ENCODE results near the gene SBK1. TPM values are rescaled to one million over a fixed set of nuclear protein-coding genes. Genes with fewer than 3 reads are reported as not detected.
"Not testable (repeated sequence)": the region's sequence is repeated elsewhere in the genome, so short reads cannot be mapped to it uniquely, and the experiment has no call there.

Gene SBK1
- total and polyA plus RNA-seq, 2 experiments from 2014 or later, result 4.2 to 9.7 TPM

DNA sequence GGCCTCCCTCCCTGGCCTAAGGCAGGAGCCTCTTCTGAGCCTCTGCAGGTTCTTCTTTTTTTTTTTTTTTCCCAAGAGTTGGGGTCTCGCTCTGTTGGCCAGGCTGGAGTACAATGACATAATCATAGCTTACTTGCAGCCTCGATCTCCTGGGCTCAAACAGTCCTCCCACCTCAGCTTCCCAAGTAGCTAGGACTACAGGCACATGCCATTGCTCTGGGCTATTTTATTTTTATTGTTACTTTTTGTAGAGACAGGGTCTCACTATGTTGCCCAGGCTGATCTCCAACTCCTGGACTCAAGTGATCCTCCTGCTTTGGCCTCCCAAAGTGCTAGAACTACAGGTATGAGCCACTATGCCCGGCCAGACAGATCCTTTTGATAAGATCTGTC, 32.6 kb downstream of the SBK1 start:
- DNase-seq (ENCODE audit: low spot score), result no peak
- WGBS (ENCODE audit: low lambda C conversion rate, missing lambda C conversion rate), result 87% methylated on average over 3 of the region's 3 CpGs
- H4K20me1 ChIP-seq (ENCODE audit: insufficient read depth, poor library complexity, severe bottlenecking), result no peaks in the 10 kb centered on the region
- no peaks in the 10 kb centered on the region for H3K27me3 ChIP-seq
- H3K4me3 ChIP-seq, result no peak overlapping the region
- TF ChIP-seq EZH2phosphoT487 (IDR thresholded peaks at IDR 0.05; ENCODE audit: low read depth, severe bottlenecking, unreplicated experiment) (no peak), EZH2 (IDR thresholded peaks at IDR 0.05; ENCODE audit: borderline replicate concordance) (no peak)
- TF ChIP-seq, protein P1, sequence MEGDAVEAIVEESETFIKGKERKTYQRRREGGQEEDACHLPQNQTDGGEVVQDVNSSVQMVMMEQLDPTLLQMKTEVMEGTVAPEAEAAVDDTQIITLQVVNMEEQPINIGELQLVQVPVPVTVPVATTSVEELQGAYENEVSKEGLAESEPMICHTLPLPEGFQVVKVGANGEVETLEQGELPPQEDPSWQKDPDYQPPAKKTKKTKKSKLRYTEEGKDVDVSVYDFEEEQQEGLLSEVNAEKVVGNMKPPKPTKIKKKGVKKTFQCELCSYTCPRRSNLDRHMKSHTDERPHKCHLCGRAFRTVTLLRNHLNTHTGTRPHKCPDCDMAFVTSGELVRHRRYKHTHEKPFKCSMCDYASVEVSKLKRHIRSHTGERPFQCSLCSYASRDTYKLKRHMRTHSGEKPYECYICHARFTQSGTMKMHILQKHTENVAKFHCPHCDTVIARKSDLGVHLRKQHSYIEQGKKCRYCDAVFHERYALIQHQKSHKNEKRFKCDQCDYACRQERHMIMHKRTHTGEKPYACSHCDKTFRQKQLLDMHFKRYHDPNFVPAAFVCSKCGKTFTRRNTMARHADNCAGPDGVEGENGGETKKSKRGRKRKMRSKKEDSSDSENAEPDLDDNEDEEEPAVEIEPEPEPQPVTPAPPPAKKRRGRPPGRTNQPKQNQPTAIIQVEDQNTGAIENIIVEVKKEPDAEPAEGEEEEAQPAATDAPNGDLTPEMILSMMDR (IDR thresholded peaks at IDR 0.05; ENCODE audit: poor library complexity), result no peak
- H3K79me2 ChIP-seq, result no peaks in the 10 kb centered on the region
- no peak overlapping the region for H3K27ac ChIP-seq
- H3K4me1 ChIP-seq (ENCODE audit: insufficient read depth), result peaks cover 4% of the 10 kb centered on the region
- no peaks in the 10 kb centered on the region for H3K36me3 ChIP-seq (replicated peaks; ENCODE audit: insufficient read depth, low read depth)
- H3K4me2 ChIP-seq, result no peak overlapping the region
- no peaks in the 10 kb centered on the region for H3K9me3 ChIP-seq (ENCODE audit: low read depth)
- no peak overlapping the region for H2AFZ ChIP-seq
- no peaks in the 10 kb centered on the region for H3K9me2 ChIP-seq (replicated peaks; ENCODE audit: insufficient read depth)

DNA sequence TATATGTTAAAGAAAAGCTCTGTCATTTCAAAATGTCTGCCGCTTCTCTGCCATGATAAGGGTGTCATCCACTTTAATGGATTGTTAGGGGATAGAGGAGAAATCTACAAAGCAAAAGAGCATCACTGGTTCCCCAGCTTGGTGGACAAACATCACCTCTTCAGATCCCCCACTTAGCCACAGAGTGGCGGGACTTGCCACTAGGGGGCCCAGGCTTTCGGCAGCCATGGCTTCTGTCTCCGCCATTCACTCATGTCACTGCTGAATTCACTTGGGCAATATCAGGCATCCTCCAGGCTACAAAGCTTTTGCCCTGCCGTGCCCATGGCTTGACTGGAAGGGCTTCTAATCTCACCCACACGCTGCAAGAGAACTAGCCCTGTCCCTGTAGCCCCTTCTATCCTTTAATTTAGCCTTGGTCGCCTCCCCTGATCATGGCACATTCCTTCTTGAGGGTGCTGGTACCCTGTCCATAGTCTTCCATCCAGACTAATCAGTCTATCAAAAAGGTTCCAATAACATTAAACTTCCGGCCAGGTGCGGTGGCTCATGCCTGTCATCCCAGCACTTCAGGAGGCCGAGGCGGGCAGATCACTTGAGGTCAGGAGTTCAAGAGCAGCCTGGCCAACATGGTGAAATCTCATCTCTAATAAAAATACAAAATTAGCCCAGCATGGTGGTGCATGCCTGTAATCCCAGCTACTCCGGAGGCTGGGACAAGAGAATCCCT, 34.7 kb downstream of the SBK1 start:
- Histone ChIP-seq H3K4me1 (ENCODE audit: insufficient read depth) (peaks cover 4% of the 10 kb centered on the region), H3K9me3 (ENCODE audit: low read depth) (no peaks in the 10 kb centered on the region), H3K4me2 (no peak overlapping the region), H2AFZ (no peak overlapping the region), H3K27ac (no peak overlapping the region), H3K27me3 (no peaks in the 10 kb centered on the region), H3K4me3 (no peak overlapping the region), H4K20me1 (ENCODE audit: insufficient read depth, poor library complexity, severe bottlenecking) (no peaks in the 10 kb centered on the region), H3K36me3 (replicated peaks; ENCODE audit: insufficient read depth, low read depth) (no peaks in the 10 kb centered on the region), H3K79me2 (no peaks in the 10 kb centered on the region), H3K9me2 (replicated peaks; ENCODE audit: insufficient read depth) (no peaks in the 10 kb centered on the region)
- TF ChIP-seq EZH2 (IDR thresholded peaks at IDR 0.05; ENCODE audit: borderline replicate concordance), result no peak
- TF ChIP-seq, protein P1 (IDR thresholded peaks at IDR 0.05; ENCODE audit: poor library complexity), result peak; percentile 46
- no peak for TF ChIP-seq EZH2phosphoT487 (IDR thresholded peaks at IDR 0.05; ENCODE audit: low read depth, severe bottlenecking, unreplicated experiment)
- 58% methylated on average over 12 of the region's 12 CpGs for WGBS (ENCODE audit: low lambda C conversion rate, missing lambda C conversion rate)
- DNase-seq (ENCODE audit: low spot score), result peak; percentile 63

DNA sequence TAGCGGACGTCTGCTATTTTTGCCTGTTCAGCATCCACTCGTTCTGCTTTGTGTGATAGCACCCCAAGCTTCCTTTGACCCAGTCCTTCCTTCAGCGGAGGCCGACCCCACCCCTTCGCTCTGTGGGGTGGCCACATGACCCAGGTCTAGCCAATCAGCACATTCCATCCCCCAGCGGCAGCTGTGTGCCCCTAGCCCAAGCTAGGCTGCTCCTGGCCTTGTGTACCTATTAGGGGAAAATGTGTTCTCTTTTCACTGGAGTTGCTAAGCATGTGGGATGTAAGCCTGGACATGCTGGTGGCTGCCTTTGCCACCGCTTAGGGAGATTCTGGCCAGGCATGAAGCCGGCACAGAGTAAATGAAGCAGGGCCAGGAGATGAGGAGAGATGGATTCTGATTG, 37.9 kb downstream of the SBK1 start:
- not testable (repeated sequence) for H3K9me2 ChIP-seq (replicated peaks; ENCODE audit: insufficient read depth); DNase-seq (ENCODE audit: low spot score); H3K4me1 ChIP-seq (ENCODE audit: insufficient read depth); H3K9me3 ChIP-seq (ENCODE audit: low read depth); H3K27me3 ChIP-seq; H3K79me2 ChIP-seq; H4K20me1 ChIP-seq (ENCODE audit: insufficient read depth, poor library complexity, severe bottlenecking); H3K36me3 ChIP-seq (replicated peaks; ENCODE audit: insufficient read depth, low read depth); H3K27ac ChIP-seq; H3K4me2 ChIP-seq; H2AFZ ChIP-seq; H3K4me3 ChIP-seq
- 39% methylated on average over 9 of the region's 9 CpGs for WGBS (ENCODE audit: low lambda C conversion rate, missing lambda C conversion rate)

DNA sequence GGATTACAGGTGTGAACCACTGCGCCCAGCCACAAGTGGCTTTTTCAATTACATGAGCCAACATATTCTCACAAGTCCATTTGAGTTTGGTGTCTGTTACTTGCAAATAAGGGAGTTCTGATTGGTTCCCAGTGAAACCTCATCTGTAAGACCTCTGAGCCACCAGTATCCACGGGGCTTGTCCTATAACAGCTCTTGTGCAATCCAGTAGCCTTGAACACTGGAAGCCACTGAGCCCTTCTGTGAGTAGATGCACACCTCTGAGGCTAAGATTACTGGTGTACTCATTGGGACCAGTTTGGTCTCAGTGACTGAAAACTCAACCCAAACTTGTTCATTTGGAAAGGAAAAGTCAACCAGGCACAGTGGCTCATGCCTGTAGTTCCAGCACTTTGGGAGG, 38.7 kb downstream of the SBK1 start:
- H3K4me3 ChIP-seq; H4K20me1 ChIP-seq (ENCODE audit: insufficient read depth, poor library complexity, severe bottlenecking); H3K4me1 ChIP-seq (ENCODE audit: insufficient read depth); H2AFZ ChIP-seq; H3K27me3 ChIP-seq; H3K27ac ChIP-seq; H3K36me3 ChIP-seq (replicated peaks; ENCODE audit: insufficient read depth, low read depth); H3K9me2 ChIP-seq (replicated peaks; ENCODE audit: insufficient read depth); H3K79me2 ChIP-seq; DNase-seq (ENCODE audit: low spot score); H3K4me2 ChIP-seq; H3K9me3 ChIP-seq (ENCODE audit: low read depth): not testable (repeated sequence)
- 72% methylated on average over 2 of the region's 2 CpGs for WGBS (ENCODE audit: low lambda C conversion rate, missing lambda C conversion rate)

DNA sequence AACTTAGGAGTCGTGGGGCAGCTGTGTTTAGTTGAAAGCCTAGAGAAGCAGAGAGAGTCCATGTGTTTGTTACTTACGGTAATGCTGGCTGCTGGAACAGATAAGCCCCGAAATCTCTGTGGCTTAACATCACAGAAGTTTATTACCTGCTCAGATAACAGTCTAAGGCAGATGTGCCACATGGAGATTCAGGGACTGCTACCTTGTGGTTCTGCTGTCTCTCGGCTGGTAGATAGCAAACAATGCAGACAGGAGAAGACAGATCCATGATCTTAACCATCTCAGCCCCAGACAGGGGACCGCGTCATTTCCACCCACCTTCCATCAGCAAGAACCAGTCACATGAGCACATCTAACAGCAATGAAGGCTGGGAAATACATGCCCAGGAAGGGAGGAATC, 40.3 kb downstream of the SBK1 start:
- H3K79me2 ChIP-seq; H3K4me2 ChIP-seq; H3K9me3 ChIP-seq (ENCODE audit: low read depth); DNase-seq (ENCODE audit: low spot score); H3K36me3 ChIP-seq (replicated peaks; ENCODE audit: insufficient read depth, low read depth); H3K27ac ChIP-seq; H4K20me1 ChIP-seq (ENCODE audit: insufficient read depth, poor library complexity, severe bottlenecking); H3K4me1 ChIP-seq (ENCODE audit: insufficient read depth); H3K9me2 ChIP-seq (replicated peaks; ENCODE audit: insufficient read depth); H3K4me3 ChIP-seq; H2AFZ ChIP-seq; H3K27me3 ChIP-seq: not testable (repeated sequence)
- 25% methylated on average over 6 of the region's 6 CpGs for WGBS (ENCODE audit: low lambda C conversion rate, missing lambda C conversion rate)

DNA sequence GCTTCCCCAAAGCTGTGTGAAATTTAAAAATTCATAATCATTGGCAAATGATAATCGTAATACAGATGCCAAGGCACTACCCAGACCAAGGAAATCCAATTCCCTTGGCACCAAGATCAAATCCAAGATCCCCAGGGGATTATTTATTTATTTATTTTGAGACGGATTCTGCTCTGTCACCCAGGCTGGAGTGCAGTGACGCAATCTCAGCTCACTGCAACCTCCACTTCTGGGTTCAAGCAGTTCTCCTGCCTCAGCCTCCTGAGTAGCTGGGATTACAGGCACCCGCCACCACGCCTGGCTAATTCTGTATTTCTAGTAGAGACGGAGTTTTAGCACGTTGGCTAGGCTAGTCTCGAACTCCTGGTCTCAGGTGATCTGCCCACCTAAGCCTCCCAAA, 43.4 kb downstream of the SBK1 start:
- H2AFZ ChIP-seq; H3K27ac ChIP-seq; H3K9me3 ChIP-seq (ENCODE audit: low read depth); H4K20me1 ChIP-seq (ENCODE audit: insufficient read depth, poor library complexity, severe bottlenecking); DNase-seq (ENCODE audit: low spot score); H3K79me2 ChIP-seq; H3K4me3 ChIP-seq; H3K9me2 ChIP-seq (replicated peaks; ENCODE audit: insufficient read depth); H3K36me3 ChIP-seq (replicated peaks; ENCODE audit: insufficient read depth, low read depth); H3K4me1 ChIP-seq (ENCODE audit: insufficient read depth); H3K4me2 ChIP-seq; H3K27me3 ChIP-seq: not testable (repeated sequence)
- whole genome bisulfite sequencing (ENCODE audit: low lambda C conversion rate, missing lambda C conversion rate), result 94% methylated on average over 8 of the region's 8 CpGs

DNA sequence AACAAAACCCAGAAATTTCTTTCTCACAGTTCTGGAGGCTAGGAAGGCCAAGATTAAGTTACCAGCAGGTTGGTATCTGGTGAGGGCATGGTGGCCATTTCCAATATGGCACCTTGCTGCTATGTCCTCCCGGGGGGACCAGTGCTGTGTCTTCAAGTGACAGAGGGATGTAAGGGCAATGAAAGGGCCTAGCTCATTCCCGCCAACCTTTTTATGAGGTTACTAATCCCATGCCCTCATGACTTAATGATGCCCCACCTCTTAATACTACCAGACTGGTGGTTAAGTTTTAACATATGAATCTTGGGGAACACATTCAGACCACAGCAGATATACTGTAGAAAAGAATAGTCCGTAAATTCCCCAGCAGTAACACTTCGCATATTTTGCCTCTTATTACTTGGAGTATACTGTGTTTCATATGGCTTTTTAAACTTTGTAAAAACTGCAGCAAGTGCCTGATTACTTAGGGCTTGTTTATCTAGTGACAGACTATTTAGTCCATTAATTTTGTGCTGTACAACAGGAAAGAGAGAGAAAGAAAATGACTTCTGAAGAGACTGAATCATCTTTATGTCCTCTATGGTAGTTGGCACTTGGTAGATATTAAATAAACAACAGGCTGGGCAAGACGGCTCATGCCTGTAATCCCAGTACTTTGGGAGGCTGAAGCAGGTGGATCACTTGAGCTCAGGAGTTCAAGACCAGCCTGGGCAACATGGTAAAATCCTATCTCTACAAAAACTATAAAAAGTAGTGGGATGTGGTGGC, 44.8 kb downstream of the SBK1 start:
- H4K20me1 ChIP-seq (ENCODE audit: insufficient read depth, poor library complexity, severe bottlenecking); H3K27me3 ChIP-seq; H3K79me2 ChIP-seq; H3K4me3 ChIP-seq; DNase-seq (ENCODE audit: low spot score); H3K27ac ChIP-seq; H3K9me2 ChIP-seq (replicated peaks; ENCODE audit: insufficient read depth); H3K36me3 ChIP-seq (replicated peaks; ENCODE audit: insufficient read depth, low read depth); H3K4me2 ChIP-seq; H2AFZ ChIP-seq; H3K9me3 ChIP-seq (ENCODE audit: low read depth); H3K4me1 ChIP-seq (ENCODE audit: insufficient read depth): not testable (repeated sequence)
- 76% methylated on average over 4 of the region's 5 CpGs for WGBS (ENCODE audit: low lambda C conversion rate, missing lambda C conversion rate)
